PFSK-1 (cell line): ENCODE results near the gene SLC1A2.

Source experiments
- POLR2AphosphoS5 ChIP-seq: IDR thresholded peaks from 2 replicates; pipeline ENCODE4 v1.6.1; 2012; ENCODE audit warnings: low read depth, mild to moderate bottlenecking, control low read depth, low read length, moderate library complexity
- REST ChIP-seq, 2 experiments: IDR thresholded peaks; 2 replicates each; pipeline versions ENCODE4 v1.6.1 to v1.8.0; 2011 to 2012; ENCODE audit warnings: low read depth in 2 of 2, low read length in 2 of 2, control low read depth in 1 of 2, inconsistent platforms in 1 of 2, mild to moderate bottlenecking in 1 of 2, moderate library complexity in 1 of 2; ENCODE audit not compliant: insufficient read depth in 1 of 2
- SIN3A ChIP-seq: IDR thresholded peaks from 2 replicates; pipeline ENCODE4 v1.6.1; 2012; ENCODE audit warnings: mild to moderate bottlenecking, low read length, moderate library complexity, borderline replicate concordance; ENCODE audit not compliant: insufficient read depth

GRCh38 chr11:35237860-35238715 is 181.3 kb downstream of the SLC1A2 start:
- TF ChIP-seq POLR2AphosphoS5 (no peak), REST (IDR thresholded peaks at IDR 0.05; ENCODE audit: insufficient read depth in 1 of 2, low read depth in 2 of 2, low read length in 2 of 2) (no peak), SIN3A (no peak)
